ENCODE data around the gene NAV2.

NAV2 gene

DNA sequence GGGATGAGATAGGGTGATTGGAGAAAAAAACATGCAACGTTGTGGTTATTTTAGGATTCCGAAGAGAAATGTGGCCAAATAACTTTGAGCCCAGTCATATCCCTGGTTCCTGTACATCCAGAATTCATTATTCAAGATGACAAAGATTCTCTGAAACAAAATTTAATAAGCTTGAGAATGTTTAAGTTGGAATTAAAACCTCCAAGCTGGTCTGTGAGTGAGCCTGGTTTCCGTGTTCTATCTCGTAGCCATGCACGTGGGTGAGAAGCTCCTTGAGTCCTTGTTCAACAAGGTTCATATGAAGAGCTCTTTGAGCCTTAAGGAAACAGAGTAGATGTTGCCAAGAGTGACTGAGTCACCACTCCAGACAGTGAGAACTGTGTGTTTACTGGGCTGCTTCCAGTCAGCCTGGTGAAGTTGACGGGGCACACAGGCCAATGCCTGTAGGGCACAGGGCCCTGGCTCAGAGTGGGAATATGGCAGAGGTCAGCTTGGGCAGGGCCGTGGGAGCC lies 206.5 kb downstream of the NAV2 start:
- in situ Hi-C loops (cut with MboI; ENCODE audit: low sequenced_read_pairs, unreplicated experiment), result no loop called here
- DNase-seq (ENCODE audit: low spot score), result no peak

DNA sequence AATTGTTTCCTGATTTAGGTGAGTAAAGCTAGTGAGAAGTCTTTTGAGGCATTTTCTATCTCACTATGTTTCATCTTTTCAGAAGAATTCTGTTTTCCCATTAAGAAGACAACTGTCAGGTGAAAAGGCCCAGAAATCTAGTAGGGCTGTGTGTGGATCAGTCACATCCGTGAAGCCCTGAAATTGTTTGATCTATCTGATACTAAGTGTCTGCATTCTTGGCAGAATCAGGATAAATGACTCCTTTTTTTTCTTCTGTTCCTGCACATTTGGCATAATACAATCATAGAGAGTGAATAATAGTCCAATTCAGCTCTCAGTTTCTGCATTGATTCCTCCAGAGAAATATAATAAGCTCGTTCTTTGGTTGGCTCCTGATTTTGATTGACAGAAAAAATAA lies 208.3 kb downstream of the NAV2 start:
- no peak for DNase-seq (ENCODE audit: low spot score)
- in situ Hi-C loops (cut with MboI; ENCODE audit: low sequenced_read_pairs, unreplicated experiment), result no loop called here
- TF ChIP-seq, protein P1, sequence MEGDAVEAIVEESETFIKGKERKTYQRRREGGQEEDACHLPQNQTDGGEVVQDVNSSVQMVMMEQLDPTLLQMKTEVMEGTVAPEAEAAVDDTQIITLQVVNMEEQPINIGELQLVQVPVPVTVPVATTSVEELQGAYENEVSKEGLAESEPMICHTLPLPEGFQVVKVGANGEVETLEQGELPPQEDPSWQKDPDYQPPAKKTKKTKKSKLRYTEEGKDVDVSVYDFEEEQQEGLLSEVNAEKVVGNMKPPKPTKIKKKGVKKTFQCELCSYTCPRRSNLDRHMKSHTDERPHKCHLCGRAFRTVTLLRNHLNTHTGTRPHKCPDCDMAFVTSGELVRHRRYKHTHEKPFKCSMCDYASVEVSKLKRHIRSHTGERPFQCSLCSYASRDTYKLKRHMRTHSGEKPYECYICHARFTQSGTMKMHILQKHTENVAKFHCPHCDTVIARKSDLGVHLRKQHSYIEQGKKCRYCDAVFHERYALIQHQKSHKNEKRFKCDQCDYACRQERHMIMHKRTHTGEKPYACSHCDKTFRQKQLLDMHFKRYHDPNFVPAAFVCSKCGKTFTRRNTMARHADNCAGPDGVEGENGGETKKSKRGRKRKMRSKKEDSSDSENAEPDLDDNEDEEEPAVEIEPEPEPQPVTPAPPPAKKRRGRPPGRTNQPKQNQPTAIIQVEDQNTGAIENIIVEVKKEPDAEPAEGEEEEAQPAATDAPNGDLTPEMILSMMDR (IDR thresholded peaks at IDR 0.05; ENCODE audit: borderline replicate concordance, control extremely low read depth, extremely low read depth, insufficient read depth, missing control alignments), result no peak

More for the DNA sequence above, 206.5 kb downstream of the NAV2 start:
- TF ChIP-seq, protein P1 (IDR thresholded peaks at IDR 0.05; ENCODE audit: borderline replicate concordance, control extremely low read depth, extremely low read depth, insufficient read depth, missing control alignments), result no peak

DNA sequence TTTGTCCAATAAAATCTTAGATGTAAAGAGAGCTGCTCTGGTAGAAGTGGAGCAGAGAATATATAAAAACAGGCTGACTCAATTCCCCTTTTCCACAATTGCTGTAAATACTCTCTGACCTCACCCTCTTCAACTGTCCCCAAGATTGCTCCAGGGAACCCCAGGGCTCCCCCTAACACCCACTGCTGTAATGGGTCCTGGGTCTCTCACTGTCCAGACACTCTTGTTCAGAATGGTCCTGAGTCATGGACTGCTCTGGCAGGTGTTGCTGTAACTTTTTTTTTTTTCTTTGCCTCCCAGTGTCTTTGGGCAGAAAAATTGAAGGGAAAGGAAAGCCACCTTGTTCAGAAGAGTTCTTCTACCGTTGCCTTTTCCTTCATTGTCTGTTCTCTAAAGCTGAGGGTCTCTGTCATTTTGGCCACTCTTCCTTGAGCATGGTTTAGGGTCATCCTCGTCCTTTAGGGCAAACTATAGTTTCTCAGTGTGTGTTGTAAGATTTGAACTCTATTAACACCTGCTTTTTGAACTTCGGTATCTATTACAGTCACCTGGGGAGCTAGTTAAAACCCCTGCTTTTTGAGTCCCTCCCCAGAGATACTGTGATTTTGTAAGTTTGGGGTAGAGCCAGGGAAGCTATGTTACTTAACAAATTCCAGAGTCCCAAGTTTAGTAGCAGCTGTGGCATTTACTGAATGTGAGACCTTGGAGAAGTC lies 209.5 kb downstream of the NAV2 start:
- no peak for DNase-seq (ENCODE audit: low spot score)
- TF ChIP-seq, protein P1 (IDR thresholded peaks at IDR 0.05; ENCODE audit: borderline replicate concordance, control extremely low read depth, extremely low read depth, insufficient read depth, missing control alignments), result no peak
- in situ Hi-C loops (cut with MboI; ENCODE audit: low sequenced_read_pairs, unreplicated experiment), result no loop called here

DNA sequence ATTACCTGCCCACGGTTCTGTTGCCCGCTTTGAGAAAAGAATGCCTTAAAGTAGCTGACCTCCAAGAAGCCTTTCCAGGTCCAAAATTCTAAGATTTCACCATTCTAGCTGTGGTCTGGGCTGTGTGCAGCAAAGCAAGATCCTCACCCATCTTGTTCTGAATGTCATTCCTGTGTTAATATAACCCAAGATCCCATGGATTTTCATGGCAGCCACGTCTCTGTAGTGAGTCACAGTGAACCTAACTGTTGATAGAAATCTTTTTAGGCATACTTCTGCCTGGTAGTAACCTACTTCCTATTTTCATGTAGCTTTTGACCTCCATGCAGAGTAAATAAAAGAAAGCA lies 210.0 kb downstream of the NAV2 start:
- in situ Hi-C loops (cut with MboI; ENCODE audit: low sequenced_read_pairs, unreplicated experiment), result no loop called here
- DNase-seq (ENCODE audit: low spot score), result no peak
- TF ChIP-seq, protein P1 (IDR thresholded peaks at IDR 0.05; ENCODE audit: borderline replicate concordance, control extremely low read depth, extremely low read depth, insufficient read depth, missing control alignments), result no peak

DNA sequence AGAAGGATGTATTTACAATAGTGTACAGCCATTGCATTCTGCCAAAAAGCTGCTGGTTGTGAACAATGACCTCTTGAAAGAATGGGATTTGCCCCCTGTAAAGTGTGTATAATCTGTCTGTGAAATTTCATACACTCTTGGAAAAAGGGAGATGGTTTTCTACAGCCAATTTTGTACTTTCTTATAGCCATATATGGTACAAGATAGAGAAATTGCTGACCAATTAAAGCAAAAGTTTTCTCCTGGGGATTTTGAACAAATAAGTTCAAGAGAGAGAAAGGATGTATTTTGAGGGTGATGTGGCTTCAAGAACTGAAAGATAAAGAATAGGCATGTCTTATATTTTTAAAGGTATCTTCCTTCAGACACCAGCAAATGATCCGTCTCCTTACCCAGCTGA lies 211.0 kb downstream of the NAV2 start:
- TF ChIP-seq, protein P1 (IDR thresholded peaks at IDR 0.05; ENCODE audit: borderline replicate concordance, control extremely low read depth, extremely low read depth, insufficient read depth, missing control alignments), result no peak
- in situ Hi-C loops (cut with MboI; ENCODE audit: low sequenced_read_pairs, unreplicated experiment), result no loop called here
- no peak for DNase-seq (ENCODE audit: low spot score)

DNA sequence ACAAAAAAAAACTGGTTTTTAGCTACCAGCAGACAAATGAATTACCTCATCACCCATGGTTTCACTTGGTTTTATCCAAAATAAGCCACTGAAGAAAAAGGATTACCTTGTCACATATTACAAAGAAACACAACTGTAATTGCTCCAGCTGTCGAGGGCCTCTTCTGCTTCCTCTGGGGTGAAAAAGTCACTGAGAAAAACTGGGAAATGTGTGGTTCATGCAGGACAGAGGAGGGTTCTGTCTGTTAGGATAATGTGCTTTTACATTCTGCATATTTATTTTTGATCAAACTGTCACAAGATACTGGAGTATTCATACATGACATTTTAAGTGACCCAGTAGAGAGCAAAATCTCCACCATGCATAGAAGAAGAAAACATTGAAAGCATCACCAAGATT lies 211.7 kb downstream of the NAV2 start:
- no peak for DNase-seq (ENCODE audit: low spot score)
- TF ChIP-seq, protein P1 (IDR thresholded peaks at IDR 0.05; ENCODE audit: borderline replicate concordance, control extremely low read depth, extremely low read depth, insufficient read depth, missing control alignments), result no peak

More for the DNA sequence above, 211.7 kb downstream of the NAV2 start:
- in situ Hi-C loops (cut with MboI; ENCODE audit: low sequenced_read_pairs, unreplicated experiment), result no loop called here
